ENCODE data around the gene STRBP. TPM values are rescaled to one million over a fixed set of nuclear protein-coding genes. Genes with fewer than 3 reads are reported as not detected.

STRBP gene
- total and polyA plus RNA-seq, 2 of the 4 experiments (the other 2 are of a cell fraction) = 2.1 to 2.5 TPM

DNA sequence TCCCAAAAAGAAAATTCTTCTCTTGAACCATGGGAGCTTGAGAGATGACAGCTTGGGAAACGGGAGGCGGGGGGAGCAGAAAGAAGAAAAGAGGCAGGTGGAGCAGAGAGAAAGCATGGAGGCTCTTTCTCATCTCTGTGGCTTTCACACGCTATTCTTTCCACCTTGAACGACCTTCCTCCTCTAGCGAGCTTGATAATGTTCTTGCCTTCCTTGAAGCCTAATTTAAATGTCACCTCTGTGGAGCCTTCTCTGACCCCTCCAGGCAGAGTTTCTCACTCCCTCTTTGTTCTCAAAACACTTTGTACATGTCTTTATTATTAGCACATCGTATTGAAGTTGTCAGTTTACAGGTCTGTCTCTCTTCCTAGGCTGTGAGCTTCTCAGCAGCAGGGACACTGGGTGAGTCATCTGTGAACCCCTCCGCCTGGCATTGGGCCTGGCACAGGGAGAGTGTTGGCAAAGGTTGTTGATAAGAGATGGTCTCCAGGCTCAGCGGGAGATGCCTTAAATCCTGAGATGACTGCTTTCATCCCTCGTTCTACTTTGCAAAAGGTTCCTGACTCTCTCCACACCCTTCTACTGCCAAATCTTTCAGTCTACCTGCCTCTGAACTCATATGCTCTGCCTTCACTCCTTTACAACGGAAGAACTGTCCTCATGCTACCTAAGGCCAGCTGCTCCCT lies 14.1 kb upstream of the STRBP start:
- H3K14ac ChIP-seq (replicated peaks; ENCODE audit: low read depth, low read length) = no peak overlapping the region
- no peaks in the 10 kb centered on the region for H3K79me1 ChIP-seq (ENCODE audit: low read depth in 1 of 2, low read length in 2 of 2)
- no peak overlapping the region for H2AK9ac ChIP-seq (replicated peaks; ENCODE audit: low read depth, low read length, poor library complexity)
- no peak overlapping the region for H2AFZ ChIP-seq (replicated peaks; ENCODE audit: low read length, poor library complexity)
- DNase-seq (no peak), ATAC-seq (ENCODE audit: low read depth) (no peak)
- no peak overlapping the region for H2AK5ac ChIP-seq (ENCODE audit: low read depth, low read length)
- H3K9me3 ChIP-seq (ENCODE audit: control insufficient read depth, insufficient read depth, low read length) = no peaks in the 10 kb centered on the region
- H3K36me3 ChIP-seq (ENCODE audit: control insufficient read depth, insufficient read depth, low read length) = no peaks in the 10 kb centered on the region
- BruUV-seq (replicated peaks) = no TSS peak
- H2BK20ac ChIP-seq (ENCODE audit: low read depth, low read length) = no peak overlapping the region
- no peak overlapping the region for H3K4me3 ChIP-seq (ENCODE audit: insufficient read depth, low read depth, low read length)
- TF ChIP-seq POLR2A (IDR thresholded peaks at IDR 0.05; ENCODE audit: low read depth, low read length) (no peak), MAFK (IDR thresholded peaks at IDR 0.05; ENCODE audit: low read depth, low read length) (no peak), NFE2L2 (IDR thresholded peaks at IDR 0.05; ENCODE audit: low read depth, low read length) (no peak)
- TF ChIP-seq, protein P1, sequence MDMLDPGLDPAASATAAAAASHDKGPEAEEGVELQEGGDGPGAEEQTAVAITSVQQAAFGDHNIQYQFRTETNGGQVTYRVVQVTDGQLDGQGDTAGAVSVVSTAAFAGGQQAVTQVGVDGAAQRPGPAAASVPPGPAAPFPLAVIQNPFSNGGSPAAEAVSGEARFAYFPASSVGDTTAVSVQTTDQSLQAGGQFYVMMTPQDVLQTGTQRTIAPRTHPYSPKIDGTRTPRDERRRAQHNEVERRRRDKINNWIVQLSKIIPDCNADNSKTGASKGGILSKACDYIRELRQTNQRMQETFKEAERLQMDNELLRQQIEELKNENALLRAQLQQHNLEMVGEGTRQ (IDR thresholded peaks at IDR 0.05; ENCODE audit: low read depth, low read length) = no peak
- TF ChIP-seq, protein P2, sequence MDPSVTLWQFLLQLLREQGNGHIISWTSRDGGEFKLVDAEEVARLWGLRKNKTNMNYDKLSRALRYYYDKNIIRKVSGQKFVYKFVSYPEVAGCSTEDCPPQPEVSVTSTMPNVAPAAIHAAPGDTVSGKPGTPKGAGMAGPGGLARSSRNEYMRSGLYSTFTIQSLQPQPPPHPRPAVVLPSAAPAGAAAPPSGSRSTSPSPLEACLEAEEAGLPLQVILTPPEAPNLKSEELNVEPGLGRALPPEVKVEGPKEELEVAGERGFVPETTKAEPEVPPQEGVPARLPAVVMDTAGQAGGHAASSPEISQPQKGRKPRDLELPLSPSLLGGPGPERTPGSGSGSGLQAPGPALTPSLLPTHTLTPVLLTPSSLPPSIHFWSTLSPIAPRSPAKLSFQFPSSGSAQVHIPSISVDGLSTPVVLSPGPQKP (IDR thresholded peaks at IDR 0.05; ENCODE audit: borderline replicate concordance, low read depth, low read length) = no peak
- dilution Hi-C loops (cut with HindIII; ENCODE audit: low sequenced_read_pairs, unreplicated experiment) (no loop called here), intact Hi-C loops (cut with micrococcal nuclease) (no loop called here), in situ Hi-C loops (cut with MboI; ENCODE audit: low sequenced_read_pairs) (no loop called here)
- no peak overlapping the region for H3K9ac ChIP-seq (ENCODE audit: low read depth, low read length)
- no peak overlapping the region for H2BK15ac ChIP-seq (ENCODE audit: low read depth, low read length)
- H3K23ac ChIP-seq (ENCODE audit: low read depth, low read length) = no peak overlapping the region; the same call in 1 of the 2 replicates
- no peaks in the 10 kb centered on the region for H3K4me1 ChIP-seq (ENCODE audit: control insufficient read depth, insufficient read depth, low read length)
- H4K5ac ChIP-seq (ENCODE audit: low read depth, low read length) = no peak overlapping the region
- H3K27me3 ChIP-seq (ENCODE audit: control insufficient read depth, insufficient read depth, low read length) = peaks cover 31% of the 10 kb centered on the region
- WGBS, 2 experiments (ENCODE audit: extremely low coverage in 2 of 2, insufficient read length in 1 of 2) = 71% methylated on average over 1 of the region's 10 CpGs; no CpG with 5 or more reads in 1 of the 2 experiments
- CTCF ChIA-PET = no interaction called here
- H3K4ac ChIP-seq (ENCODE audit: low read depth, low read length) = no peak overlapping the region
- no peak overlapping the region for H4K91ac ChIP-seq (ENCODE audit: insufficient read depth, low read depth, low read length)
- no peak overlapping the region for H2BK5ac ChIP-seq (ENCODE audit: low read depth, low read length, poor library complexity, severe bottlenecking)
- POLR2A ChIA-PET (ENCODE audit: unreplicated experiment) = no interaction called here
- H4K8ac ChIP-seq (ENCODE audit: low read depth in 2 of 2, low read length in 2 of 2) = no peak overlapping the region
- 0 out of 2 replicates have a peak, but pooled peaks cover 2% of the 10 kb centered on the region for H3K9me1 ChIP-seq (ENCODE audit: insufficient read depth, low read length)
- no peak overlapping the region for H3K4me2 ChIP-seq (ENCODE audit: low read depth, low read length)
- H3K18ac ChIP-seq (ENCODE audit: low read depth, low read length) = no peak overlapping the region
- no peak overlapping the region for H3K27ac ChIP-seq (ENCODE audit: insufficient read depth, low read length)
- no peaks in the 10 kb centered on the region for H4K20me1 ChIP-seq (ENCODE audit: insufficient read depth, low read length)
- no peak overlapping the region for H2BK120ac ChIP-seq (ENCODE audit: low read depth, low read length)
- H3K56ac ChIP-seq (ENCODE audit: extremely low read depth, insufficient read depth, low read length) = no peak overlapping the region

Measured in IMR-90 (cell line).